Endothelial cell of umbilical vein (primary cell): Measurements from ENCODE around the gene KRTAP3-2. TPM values are rescaled to one million over a fixed set of nuclear protein-coding genes. Genes with fewer than 3 reads are reported as not detected.

Experiments
- BruUV-seq: library from RNA; stranded (reverse); fragments of 400-500 nt; replicated peaks from 2 replicates; lab custom pipeline; 2021; lab: Mats Ljungman, UMichigan
- CTCF ChIA-PET: fragments of 300-600, 350-600 bp; sonication (Branson Sonifier 250); formaldehyde crosslinking; loops from one replicate; lab custom pipeline; 2021; ENCODE audit warnings: antibody characterized with exemption, inconsistent platforms; lab: Charles Lee
- POLR2A ChIA-PET: fragments of 300-600, 350-600 bp; sonication (Branson Sonifier 250); formaldehyde crosslinking; loops from one replicate; lab custom pipeline; 2021; ENCODE audit warnings: antibody characterized with exemption, inconsistent platforms; lab: Charles Lee
- DNase-seq: peaks from one replicate; pipeline ENCODE4 v3.0.0-alpha.2; 2011; ENCODE audit warnings: low read depth, low spot score
- FAIRE-seq: peaks from 2 replicates; lab custom pipeline; 2011; peaks lifted over from hg19 to GRCh38; lab: Jason Lieb, UNC
- H2AFZ ChIP-seq: 2 replicates; pipeline ENCODE4 v1.6.0; 2012; ENCODE audit warnings: low read depth, low read length, control low read depth, inconsistent platforms
- H3K27ac ChIP-seq: 2 replicates; pipeline ENCODE4 v1.5.1; 2011; ENCODE audit warnings: low read depth, mild to moderate bottlenecking, control low read depth, low read length, moderate library complexity; ENCODE audit not compliant: insufficient read depth
- H3K27me3 ChIP-seq, 2 experiments: 2 replicates each; pipeline versions ENCODE4 v1.6.0 to v1.6.1; 2011; ENCODE audit warnings: low read length in 2 of 2, mixed read lengths in 1 of 2; ENCODE audit not compliant: control insufficient read depth in 2 of 2, insufficient read depth in 2 of 2
- H3K36me3 ChIP-seq, 2 experiments: 2 replicates in 1 of 2; 3 replicates in 1 of 2; pipeline ENCODE4 v1.5.1; 2011; ENCODE audit warnings: low read length in 2 of 2, mild to moderate bottlenecking in 1 of 2, moderate library complexity in 1 of 2; ENCODE audit not compliant: control insufficient read depth in 2 of 2, insufficient read depth in 2 of 2; ENCODE audit errors: extremely low read depth in 1 of 2
- H3K4me1 ChIP-seq: 3 replicates; pipeline ENCODE4 v1.5.1; 2011; ENCODE audit warnings: mild to moderate bottlenecking, low read length; ENCODE audit not compliant: control insufficient read depth, insufficient read depth; ENCODE audit errors: extremely low read depth
- H3K4me2 ChIP-seq: 2 replicates; pipeline ENCODE4 v1.6.1; 2011; ENCODE audit warnings: low read length, control low read depth, mixed read lengths; ENCODE audit not compliant: insufficient read depth
- H3K4me3 ChIP-seq, 3 experiments: fragments of 200-600 bp in 1 of 3; sonication (generic), shearing (Covaris generic) in 1 of 3; replicated peaks in 1 of 3; 2 replicates each; pipeline ENCODE4 v1.5.1; 2011 to 2016; ENCODE audit warnings: control low read depth in 3 of 3, low read length in 3 of 3, mild to moderate bottlenecking in 2 of 3, inconsistent platforms in 1 of 3, low read depth in 1 of 3, moderate library complexity in 1 of 3; ENCODE audit not compliant: insufficient read depth in 1 of 3
- H3K79me2 ChIP-seq: 2 replicates; pipeline ENCODE4 v1.6.0; 2012; ENCODE audit warnings: low read length, inconsistent platforms; ENCODE audit not compliant: control insufficient read depth, insufficient read depth
- H3K9ac ChIP-seq: replicated peaks from 2 replicates; pipeline ENCODE3; 2011; ENCODE audit warnings: low read length, control low read depth; ENCODE audit not compliant: insufficient read depth; ENCODE audit errors: extremely low read depth
- H3K9me1 ChIP-seq: replicated peaks from 3 replicates; pipeline ENCODE4 v1.6.0; 2011; ENCODE audit warnings: mild to moderate bottlenecking, low read length; ENCODE audit not compliant: control insufficient read depth, insufficient read depth; ENCODE audit errors: extremely low read depth
- H3K9me3 ChIP-seq: replicated peaks from 2 replicates; pipeline ENCODE4 v1.5.1; 2012; ENCODE audit warnings: low read length, inconsistent platforms; ENCODE audit not compliant: control insufficient read depth, insufficient read depth
- H4K20me1 ChIP-seq: replicated peaks from 2 replicates; pipeline ENCODE3; 2011; ENCODE audit warnings: mild to moderate bottlenecking, low read length; ENCODE audit not compliant: control insufficient read depth, insufficient read depth; ENCODE audit errors: extremely low read depth
- EZH2 ChIP-seq: IDR thresholded peaks from 2 replicates; pipeline ENCODE4 v1.6.1; 2012; ENCODE audit warnings: borderline replicate concordance, low read depth, mild to moderate bottlenecking, moderate library complexity, low read length, inconsistent platforms; ENCODE audit not compliant: severe bottlenecking
- FOS ChIP-seq: IDR thresholded peaks from 2 replicates; pipeline ENCODE4 v1.6.1; 2011; ENCODE audit warnings: mild to moderate bottlenecking, low read length, moderate library complexity, borderline replicate concordance; ENCODE audit not compliant: insufficient read depth
- GATA2 ChIP-seq: IDR thresholded peaks from 2 replicates; pipeline ENCODE4 v1.7.0; 2011; ENCODE audit warnings: low read depth, mild to moderate bottlenecking, moderate library complexity, mixed read lengths, low read length; ENCODE audit not compliant: insufficient read length, insufficient read depth
- JUN ChIP-seq: IDR thresholded peaks from 2 replicates; pipeline ENCODE4 v1.6.1; 2011; ENCODE audit warnings: borderline replicate concordance, low read depth; ENCODE audit not compliant: insufficient read length, insufficient read depth
- MYC ChIP-seq: IDR thresholded peaks from one replicate; pipeline ENCODE4 v1.6.1; 2011; ENCODE audit warnings: mild to moderate bottlenecking, low read depth, low read length
- POLR2A ChIP-seq: IDR thresholded peaks from 2 replicates; pipeline ENCODE4 v1.6.1; 2012; ENCODE audit warnings: low read depth, mild to moderate bottlenecking, control low read depth, low read length
- POLR2AphosphoS5 ChIP-seq: IDR thresholded peaks from 2 replicates; pipeline ENCODE4 v1.6.1; 2012; ENCODE audit warnings: low read depth, mild to moderate bottlenecking, control low read depth, low read length, moderate library complexity; ENCODE audit not compliant: insufficient read depth
- dilution Hi-C: fragments of 300-500 bp; cut with MboI; formaldehyde crosslinking; loops from one replicate; pipeline ENCODE4 v1.15.0; 2019; ENCODE audit warnings: low sequenced_read_pairs; ENCODE audit not compliant: extremely low pct_ligation_motif_present
- intact Hi-C: fragments of 100-400 bp; cut with micrococcal nuclease; formaldehyde crosslinking; loops from one replicate; pipeline ENCODE4 v1.10.0; 2022
- polyA plus RNA-seq, 4 experiments: library from polyadenylated mRNA; depleted of rRNA in 3 of 4; stranded (reverse) in 3 of 4; unstranded in 1 of 4; fragments of >200 nt; gene quantifications; 2 replicates each; pipeline versions ENCODE4 v1.2.1 to v1.2.3, GENCODE V29; 2011 to 2012; ENCODE audit warnings: missing spikeins in 1 of 4
- total RNA-seq: library from RNA; stranded (reverse); gene quantifications from 2 replicates; pipeline ENCODE4 v1.2.3, GENCODE V29; 2021
- TF ChIP-seq, protein P1 (sequence below): IDR thresholded peaks from 2 replicates; pipeline ENCODE4 v1.6.1; 2011; ENCODE audit not compliant: insufficient read depth, insufficient read length
- TF ChIP-seq, protein P2 (sequence below), 2 donors: IDR thresholded peaks; 1 replicate in 1 of 2; 2 replicates in 1 of 2; pipeline ENCODE4 v1.5.1; 2011; ENCODE audit warnings: low read length in 2 of 2, mild to moderate bottlenecking in 2 of 2, moderate library complexity in 2 of 2, control low read depth in 1 of 2, inconsistent platforms in 1 of 2, low read depth in 1 of 2; ENCODE audit not compliant: insufficient read depth in 1 of 2; ENCODE audit errors: extremely low read depth in 1 of 2

Gene KRTAP3-2
- total and polyA plus RNA-seq, 2 donors (not counting 3 experiments of a cell fraction or from before 2014, with no cell fraction given) = not detected

DNA sequence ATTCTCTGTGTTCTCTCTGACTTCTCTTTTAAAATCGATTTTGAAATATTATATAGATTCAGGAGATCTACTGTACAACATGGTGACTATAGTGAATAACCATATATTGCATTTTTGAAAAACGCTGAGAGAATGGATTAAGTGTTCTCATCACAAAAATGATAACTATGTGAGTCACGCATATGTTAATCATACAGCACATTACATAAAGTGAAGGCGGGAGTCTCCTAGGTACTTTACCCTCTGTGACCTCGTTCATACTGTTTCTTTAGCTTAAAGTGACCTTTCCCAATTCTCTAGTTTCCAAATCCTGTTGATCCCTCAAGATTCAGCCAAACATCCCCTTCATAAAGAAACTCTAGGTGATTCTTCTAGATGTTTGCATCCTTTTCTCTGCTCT lies 3.1 kb upstream of the KRTAP3-2 start:
- H3K4me1 ChIP-seq = no peaks in the 10 kb centered on the region
- H3K9me1 ChIP-seq = no peaks in the 10 kb centered on the region
- H4K20me1 ChIP-seq = no peaks in the 10 kb centered on the region
- no peak overlapping the region for H3K27ac ChIP-seq
- ChIA-PET POLR2A (no interaction called here), CTCF (no interaction called here)
- TF ChIP-seq, protein P1, sequence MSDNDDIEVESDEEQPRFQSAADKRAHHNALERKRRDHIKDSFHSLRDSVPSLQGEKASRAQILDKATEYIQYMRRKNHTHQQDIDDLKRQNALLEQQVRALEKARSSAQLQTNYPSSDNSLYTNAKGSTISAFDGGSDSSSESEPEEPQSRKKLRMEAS = no peak
- H3K9ac ChIP-seq = no peak overlapping the region
- H3K79me2 ChIP-seq = no peaks in the 10 kb centered on the region
- no peak for DNase-seq
- no peak overlapping the region for H3K4me3 ChIP-seq
- H2AFZ ChIP-seq = no peak overlapping the region
- no peaks in the 10 kb centered on the region for H3K27me3 ChIP-seq
- no TSS peak for BruUV-seq
- H3K36me3 ChIP-seq = no peaks in the 10 kb centered on the region
- intact Hi-C loops (no loop called here), dilution Hi-C loops (no loop called here)
- no peak overlapping the region for H3K4me2 ChIP-seq
- no peak for FAIRE-seq
- H3K9me3 ChIP-seq = no peaks in the 10 kb centered on the region

DNA sequence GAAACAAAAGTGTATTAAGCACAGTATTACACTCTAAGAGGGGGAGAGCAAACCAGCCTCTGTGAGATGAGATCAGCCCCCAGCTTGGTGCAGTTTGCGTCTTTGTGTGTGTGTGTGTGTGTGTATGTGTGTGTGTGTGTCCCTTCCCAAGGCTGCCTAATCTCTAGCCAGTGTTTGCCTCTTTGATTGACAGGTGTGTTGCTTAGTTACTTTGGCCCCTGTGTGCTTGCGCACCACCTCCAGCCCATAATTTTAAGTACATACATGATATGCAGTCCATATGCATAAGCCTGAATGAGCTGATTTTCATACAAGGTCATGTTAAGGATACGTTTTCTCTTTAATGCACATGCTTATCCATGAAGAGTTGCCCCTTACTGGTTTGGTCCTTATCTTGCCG lies 2.1 kb upstream of the KRTAP3-2 start:
- dilution Hi-C loops (no loop called here), intact Hi-C loops (no loop called here)
- POLR2A ChIA-PET = no interaction called here
- Histone ChIP-seq H3K27me3 (peaks cover 0 to 2% of the 10 kb centered on the region in 2 experiments), H3K27ac (no peak overlapping the region), H2AFZ (no peak overlapping the region), H3K79me2 (no peaks in the 10 kb centered on the region), H3K36me3 (no peaks in the 10 kb centered on the region), H3K4me3 (no peak overlapping the region), H4K20me1 (no peaks in the 10 kb centered on the region), H3K9me3 (no peaks in the 10 kb centered on the region), H3K4me2 (no peak overlapping the region), H3K4me1 (no peaks in the 10 kb centered on the region), H3K9ac (no peak overlapping the region), H3K9me1 (no peaks in the 10 kb centered on the region)
- TF ChIP-seq EZH2 (no peak), POLR2A (no peak), POLR2AphosphoS5 (no peak), JUN (no peak), GATA2 (no peak), FOS (no peak), MYC (no peak)
- TF ChIP-seq, protein P2, sequence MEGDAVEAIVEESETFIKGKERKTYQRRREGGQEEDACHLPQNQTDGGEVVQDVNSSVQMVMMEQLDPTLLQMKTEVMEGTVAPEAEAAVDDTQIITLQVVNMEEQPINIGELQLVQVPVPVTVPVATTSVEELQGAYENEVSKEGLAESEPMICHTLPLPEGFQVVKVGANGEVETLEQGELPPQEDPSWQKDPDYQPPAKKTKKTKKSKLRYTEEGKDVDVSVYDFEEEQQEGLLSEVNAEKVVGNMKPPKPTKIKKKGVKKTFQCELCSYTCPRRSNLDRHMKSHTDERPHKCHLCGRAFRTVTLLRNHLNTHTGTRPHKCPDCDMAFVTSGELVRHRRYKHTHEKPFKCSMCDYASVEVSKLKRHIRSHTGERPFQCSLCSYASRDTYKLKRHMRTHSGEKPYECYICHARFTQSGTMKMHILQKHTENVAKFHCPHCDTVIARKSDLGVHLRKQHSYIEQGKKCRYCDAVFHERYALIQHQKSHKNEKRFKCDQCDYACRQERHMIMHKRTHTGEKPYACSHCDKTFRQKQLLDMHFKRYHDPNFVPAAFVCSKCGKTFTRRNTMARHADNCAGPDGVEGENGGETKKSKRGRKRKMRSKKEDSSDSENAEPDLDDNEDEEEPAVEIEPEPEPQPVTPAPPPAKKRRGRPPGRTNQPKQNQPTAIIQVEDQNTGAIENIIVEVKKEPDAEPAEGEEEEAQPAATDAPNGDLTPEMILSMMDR (IDR thresholded peaks at IDR 0.05; ENCODE audit: extremely low read depth in 1 of 2, insufficient read depth in 1 of 2, low read depth in 1 of 2, low read length in 2 of 2) = no peak
- TF ChIP-seq, protein P1 = no peak
- FAIRE-seq (no peak), DNase-seq (no peak)
- CTCF ChIA-PET = no interaction called here
- BruUV-seq = no TSS peak
